HCT116 (cell line): ENCODE results near the gene PAIP1. TPM values are rescaled to one million over a fixed set of nuclear protein-coding genes. Genes with fewer than 3 reads are reported as not detected.

Source experiments
- ATAC-seq: fragments of 200-7000 bp; cut with Tn5 transposase; 2 replicates; pipeline ENCODE4 v1.9.1; 2020; ENCODE audit warnings: mild to moderate bottlenecking, moderate library complexity
- BruUV-seq: library from RNA; stranded (reverse); fragments of 400-500 nt; replicated peaks from 2 replicates; lab custom pipeline; 2021; lab: Mats Ljungman, UMichigan
- CTCF ChIA-PET: fragments of 300-600 bp; sonication (Branson Sonifier 250); formaldehyde crosslinking; loops from one replicate; lab custom pipeline; 2021; ENCODE audit warnings: antibody characterized with exemption; lab: Charles Lee
- POLR2A ChIA-PET: fragments of 300-600, 350-600 bp; sonication (Branson Sonifier 250); formaldehyde crosslinking; loops from one replicate; lab custom pipeline; 2021; ENCODE audit warnings: antibody characterized with exemption; lab: Charles Lee
- RAD21 ChIA-PET, 2 experiments: fragments of 300-600 bp; sonication (Branson Sonifier 250); formaldehyde crosslinking; loops; one replicate each; lab custom pipeline; 2023; ENCODE audit warnings: low total read pairs in 2 of 2; ENCODE audit not compliant: uncharacterized antibody in 2 of 2, unreplicated experiment in 2 of 2, low non-redundant PET in 1 of 2; lab: Charles Lee
- DNase-seq: peaks from one replicate; pipeline ENCODE4 v3.0.0-alpha.2; 2010; ENCODE audit warnings: low read depth, low spot score
- H2AFZ ChIP-seq: fragments of 200-600 bp; shearing (Covaris generic), sonication (generic); 2 replicates; pipeline ENCODE4 v1.6.1; 2017; ENCODE audit warnings: low read depth, mixed run types, mixed read lengths, antibody characterized with exemption, low read length; ENCODE audit not compliant: poor library complexity, severe bottlenecking
- H3K27ac ChIP-seq: 2 replicates; pipeline ENCODE4 v1.5.1; 2012; ENCODE audit warnings: low read depth, low read length
- H3K27me3 ChIP-seq: fragments of 200-600 bp; sonication (generic); 2 replicates; pipeline ENCODE4 v1.6.1; 2016; ENCODE audit warnings: mixed run types, low read length, mixed read lengths; ENCODE audit not compliant: insufficient read depth
- H3K36me3 ChIP-seq, 2 experiments: fragments of 200-500 bp in 1 of 2; fragments of 200-600 bp in 1 of 2; sonication (Bioruptor generic) in 1 of 2; sonication (generic) in 1 of 2; 2 replicates each; pipeline versions ENCODE4 v1.5.1 to v1.6.1; 2014 to 2016; ENCODE audit warnings: low read length in 2 of 2, inconsistent platforms in 1 of 2, mixed read lengths in 1 of 2, mixed run types in 1 of 2; ENCODE audit not compliant: insufficient read depth in 2 of 2, control insufficient read depth in 1 of 2
- H3K4me1 ChIP-seq, 2 experiments: fragments of 200-600 bp in 1 of 2; sonication (generic) in 1 of 2; 2 replicates each; pipeline versions ENCODE4 v1.5.1 to v1.6.1; 2012 to 2017; ENCODE audit warnings: low read length in 2 of 2, inconsistent platforms in 1 of 2, mild to moderate bottlenecking in 1 of 2, mixed read lengths in 1 of 2, mixed run types in 1 of 2, moderate library complexity in 1 of 2; ENCODE audit not compliant: insufficient read depth in 2 of 2, control insufficient read depth in 1 of 2
- H3K4me2 ChIP-seq: fragments of 200-600 bp; sonication (generic); 2 replicates; pipeline ENCODE4 v1.6.1; 2017; ENCODE audit warnings: mixed run types, low read length, mixed read lengths
- H3K4me3 ChIP-seq, 2 experiments: fragments of 200-600 bp in 1 of 2; sonication (generic) in 1 of 2; replicated peaks in 1 of 2; 2 replicates each; pipeline ENCODE4 v1.5.1; 2011 to 2016; ENCODE audit warnings: low read length in 2 of 2, control low read depth in 1 of 2, low read depth in 1 of 2, mild to moderate bottlenecking in 1 of 2, mixed read lengths in 1 of 2, mixed run types in 1 of 2
- H3K79me2 ChIP-seq: fragments of 200-600 bp; sonication (generic); 2 replicates; pipeline ENCODE4 v1.6.1; 2017; ENCODE audit warnings: mild to moderate bottlenecking, mixed run types, low read length, moderate library complexity, mixed read lengths; ENCODE audit not compliant: insufficient read depth
- H3K9ac ChIP-seq: fragments of 200-600 bp; sonication (generic); 2 replicates; pipeline ENCODE4 v1.6.1; 2016; ENCODE audit warnings: low read length, mixed read lengths
- H3K9me2 ChIP-seq: fragments of 200-600 bp; sonication (generic), shearing (Covaris generic); 2 replicates; pipeline ENCODE4 v1.6.1; 2017; ENCODE audit warnings: mixed run types, mild to moderate bottlenecking, moderate library complexity; ENCODE audit not compliant: insufficient read depth
- H3K9me3 ChIP-seq, 2 experiments: fragments of 200-500 bp in 1 of 2; fragments of 200-600 bp in 1 of 2; sonication (Bioruptor generic) in 1 of 2; sonication (generic) in 1 of 2; 2 replicates each; pipeline ENCODE4 v1.6.1; 2014 to 2017; ENCODE audit warnings: low read length in 2 of 2, mixed read lengths in 2 of 2, inconsistent platforms in 1 of 2, low read depth in 1 of 2, mild to moderate bottlenecking in 1 of 2, mixed run types in 1 of 2, moderate library complexity in 1 of 2; ENCODE audit not compliant: control insufficient read depth in 1 of 2, insufficient read depth in 1 of 2
- H4K20me1 ChIP-seq: fragments of 200-600 bp; sonication (generic), shearing (Covaris generic); 2 replicates; pipeline ENCODE4 v1.6.1; 2017; ENCODE audit warnings: mixed run types, mild to moderate bottlenecking, moderate library complexity; ENCODE audit not compliant: insufficient read depth
- CBX3 ChIP-seq: IDR thresholded peaks from 2 replicates; pipeline ENCODE4 v1.6.1; 2012; ENCODE audit warnings: low read depth
- EGR1 ChIP-seq: IDR thresholded peaks from 2 replicates; pipeline ENCODE4 v1.6.1; 2012; ENCODE audit warnings: low read depth
- ELF1 ChIP-seq: IDR thresholded peaks from 2 replicates; pipeline ENCODE4 v1.6.1; 2012; ENCODE audit warnings: low read depth, borderline replicate concordance
- EZH2 ChIP-seq: fragments of 200-600 bp; sonication (generic); IDR thresholded peaks from 2 replicates; pipeline ENCODE4 v1.6.1; 2017; ENCODE audit warnings: antibody characterized with exemption, mixed run types
- POLR2A ChIP-seq: IDR thresholded peaks from 2 replicates; pipeline ENCODE4 v1.7.0; 2011; ENCODE audit warnings: borderline replicate concordance; ENCODE audit not compliant: insufficient read depth, insufficient read length; ENCODE audit errors: extremely low read depth
- POLR2AphosphoS5 ChIP-seq: IDR thresholded peaks from 2 replicates; pipeline ENCODE4 v1.6.1; 2011; ENCODE audit warnings: mild to moderate bottlenecking, low read depth, low read length, moderate library complexity
- REST ChIP-seq: IDR thresholded peaks from 2 replicates; pipeline ENCODE4 v1.6.1; 2012; ENCODE audit warnings: low read depth
- SIN3A ChIP-seq: IDR thresholded peaks from 2 replicates; pipeline ENCODE4 v1.6.1; 2012; ENCODE audit warnings: low read depth
- SP1 ChIP-seq: IDR thresholded peaks from 2 replicates; pipeline ENCODE4 v1.6.1; 2012; ENCODE audit warnings: low read depth
- TCF7L2 ChIP-seq: IDR thresholded peaks from 2 replicates; pipeline ENCODE4 v1.7.0; 2011; ENCODE audit warnings: borderline replicate concordance, inconsistent platforms; ENCODE audit not compliant: insufficient read depth, insufficient read length; ENCODE audit errors: extremely low read depth
- YY1 ChIP-seq: IDR thresholded peaks from 2 replicates; pipeline ENCODE4 v1.6.1; 2011; ENCODE audit warnings: low read length, low read depth, moderate library complexity, mild to moderate bottlenecking; ENCODE audit not compliant: insufficient replicate concordance; ENCODE audit errors: extremely low read depth
- ZFX ChIP-seq: fragments of 450-650 bp; IDR thresholded peaks from 2 replicates; pipeline ENCODE4 v1.6.1; 2017
- ZNF274 ChIP-seq: fragments of 200-500 bp; sonication (Bioruptor generic); IDR thresholded peaks from 2 replicates; pipeline ENCODE4 v1.6.1; 2014; ENCODE audit warnings: mild to moderate bottlenecking, low read depth, low read length, inconsistent platforms
- intact Hi-C: fragments of 100-400 bp; cut with micrococcal nuclease; formaldehyde crosslinking; loops from 2 replicates; pipeline ENCODE4 v1.10.0; 2022
- total RNA-seq: library from RNA; stranded (reverse); gene quantifications from one replicate; pipeline ENCODE4 v1.2.1, GENCODE V29; 2021; ENCODE audit not compliant: unreplicated experiment
- TF ChIP-seq, protein P1 (sequence below): IDR thresholded peaks from 2 replicates; pipeline ENCODE4 v1.6.1; 2011; ENCODE audit warnings: mild to moderate bottlenecking, low read length, moderate library complexity; ENCODE audit not compliant: insufficient replicate concordance; ENCODE audit errors: extremely low read depth
- TF ChIP-seq, protein P2 (sequence below): IDR thresholded peaks from 2 replicates; pipeline ENCODE4 v1.6.1; 2012

Gene PAIP1
- total RNA-seq, 1 experiment from 2014 or later: 83.8 TPM

DNA sequence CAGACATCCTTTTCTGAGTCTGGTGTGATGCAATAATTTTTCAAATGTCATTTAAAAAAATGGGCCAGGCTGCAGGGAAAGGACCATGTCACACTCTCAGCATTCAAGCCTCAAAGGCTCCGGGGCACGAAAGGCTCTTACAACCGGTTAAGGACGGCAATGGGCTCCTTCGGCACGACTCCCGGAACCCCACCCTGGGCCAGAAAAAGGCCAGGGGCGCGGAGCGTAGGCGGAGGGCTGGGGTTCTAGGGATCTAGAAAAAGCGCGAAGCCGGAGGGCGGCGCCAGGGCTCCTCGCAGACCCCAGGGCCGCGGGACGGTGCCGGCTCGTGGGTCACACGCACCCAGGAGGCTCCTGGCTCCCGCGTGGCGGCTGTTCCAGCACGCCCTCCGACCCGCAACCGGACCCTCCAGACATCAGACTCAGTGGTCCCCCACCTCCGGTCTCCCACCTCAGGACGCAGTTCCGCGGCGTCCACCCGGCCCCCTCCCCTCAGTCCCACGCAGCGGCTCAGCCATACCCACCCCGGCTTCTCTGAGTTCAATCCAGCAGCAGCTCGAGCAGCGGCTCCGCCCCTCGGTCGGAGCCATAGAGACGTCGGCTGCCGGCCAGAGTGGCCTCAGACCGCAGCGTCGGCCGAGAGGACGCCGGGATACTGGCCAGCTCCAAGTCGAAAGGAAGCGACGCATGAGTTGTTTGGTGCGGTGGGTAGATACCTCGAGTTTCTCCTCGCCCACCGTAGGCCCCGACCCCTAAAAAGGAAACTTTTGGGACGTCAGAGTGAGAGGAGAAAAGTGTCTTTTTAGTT, 73.4 kb downstream of the PAIP1 start, which contains the start of gene TMEM267:
TMEM267 (minus strand) TSS at position 568 of the 808 bp plus-strand sequence. CDS start 29,896 bp downstream, outside the sequence.
- H3K36me3 ChIP-seq: peaks cover 0 to 2% of the 10 kb centered on the region in 2 experiments; a peak in 1 of 4 replicates
- H2AFZ ChIP-seq: peak within 1 kb of the TSS; percentile 26
- H3K9ac ChIP-seq: peak within 1 kb of the TSS; percentile 92
- peak within 1 kb of the TSS; percentile 84 for H3K4me2 ChIP-seq
- intact Hi-C loops: loop anchor here (5.0 to 10.0 kb wide), 3 partner anchors 74 to 259 kb away; partner anchors contain the start of gene PAIP1
- TF ChIP-seq, protein P1, sequence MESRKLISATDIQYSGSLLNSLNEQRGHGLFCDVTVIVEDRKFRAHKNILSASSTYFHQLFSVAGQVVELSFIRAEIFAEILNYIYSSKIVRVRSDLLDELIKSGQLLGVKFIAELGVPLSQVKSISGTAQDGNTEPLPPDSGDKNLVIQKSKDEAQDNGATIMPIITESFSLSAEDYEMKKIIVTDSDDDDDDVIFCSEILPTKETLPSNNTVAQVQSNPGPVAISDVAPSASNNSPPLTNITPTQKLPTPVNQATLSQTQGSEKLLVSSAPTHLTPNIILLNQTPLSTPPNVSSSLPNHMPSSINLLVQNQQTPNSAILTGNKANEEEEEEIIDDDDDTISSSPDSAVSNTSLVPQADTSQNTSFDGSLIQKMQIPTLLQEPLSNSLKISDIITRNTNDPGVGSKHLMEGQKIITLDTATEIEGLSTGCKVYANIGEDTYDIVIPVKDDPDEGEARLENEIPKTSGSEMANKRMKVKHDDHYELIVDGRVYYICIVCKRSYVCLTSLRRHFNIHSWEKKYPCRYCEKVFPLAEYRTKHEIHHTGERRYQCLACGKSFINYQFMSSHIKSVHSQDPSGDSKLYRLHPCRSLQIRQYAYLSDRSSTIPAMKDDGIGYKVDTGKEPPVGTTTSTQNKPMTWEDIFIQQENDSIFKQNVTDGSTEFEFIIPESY: peak; percentile 23
- TF ChIP-seq EGR1: peak; percentile 51; the same call in 1 of the 2 replicates
- no peak for TF ChIP-seq REST
- TF ChIP-seq EZH2: no peak
- TF ChIP-seq TCF7L2: peak; percentile 21
- TF ChIP-seq YY1: peak; percentile 72
- TF ChIP-seq POLR2AphosphoS5: peak; percentile 91; the same call in 1 of the 2 replicates
- TF ChIP-seq ZNF274: no peak
- TF ChIP-seq ELF1: no peak
- 0 out of 2 replicates have a peak, but pooled peaks have one; percentile 11 for TF ChIP-seq SP1
- TF ChIP-seq SIN3A: peak; percentile 62; the same call in 1 of the 2 replicates
- TF ChIP-seq, protein P2, sequence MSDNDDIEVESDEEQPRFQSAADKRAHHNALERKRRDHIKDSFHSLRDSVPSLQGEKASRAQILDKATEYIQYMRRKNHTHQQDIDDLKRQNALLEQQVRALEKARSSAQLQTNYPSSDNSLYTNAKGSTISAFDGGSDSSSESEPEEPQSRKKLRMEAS: peak; percentile 62
- 0 out of 2 replicates have a peak, but pooled peaks have one; percentile 44 for TF ChIP-seq CBX3
- TF ChIP-seq ZFX: peak; percentile 81; the same call in 1 of the 2 replicates
- TF ChIP-seq POLR2A: peak; percentile 83
- no peaks in the 10 kb centered on the region for H3K9me3 ChIP-seq
- H3K9me2 ChIP-seq: no peaks in the 10 kb centered on the region
- H4K20me1 ChIP-seq: no peaks in the 10 kb centered on the region
- H3K79me2 ChIP-seq: peaks cover 41% of the 10 kb centered on the region
- H3K4me1 ChIP-seq: peaks cover 2 to 16% of the 10 kb centered on the region in 2 experiments; a peak in 2 of 4 replicates
- BruUV-seq: TSS peak; percentile 62
- no peaks in the 10 kb centered on the region for H3K27me3 ChIP-seq
- RAD21 ChIA-PET: interaction anchor here in 1 of 2 experiments (1.0 kb wide), 1 partner anchor 82 kb away, joined by 4 read pairs; no protein-coding TSS in a partner anchor
- H3K27ac ChIP-seq: peak within 1 kb of the TSS; percentile 73
- peak within 1 kb of the TSS; percentile 74 to 90 for H3K4me3 ChIP-seq
- POLR2A ChIA-PET: interaction anchor here (0.9 to 1.7 kb wide), 11 partner anchors 8 to 1907 kb away, joined by 3 to 10 read pairs (median 3); partner anchors contain the start of genes C5orf34 and HMGCS1
- DNase-seq: peak; percentile 78
- CTCF ChIA-PET: interaction anchor here (0.8 to 2.2 kb wide), 24 partner anchors 8 to 1290 kb away, joined by 3 to 16 read pairs (median 4); partner anchors contain the start of genes C5orf34, HMGCS1 and ZNF131
- peak; percentile 93 for ATAC-seq
